ENCODE data around the gene PSORS1C2. TPM values are rescaled to one million over a fixed set of nuclear protein-coding genes. Genes with fewer than 3 reads are reported as not detected.

Gene PSORS1C2
- total RNA-seq, 1 experiment from 2014 or later: not detected

- DNase-seq (ENCODE audit: low read depth): peak; percentile 92
These were observed 24.4 kb downstream of the PSORS1C2 start, which contains the start of gene PSORS1C1 for GRCh38 chr6:31114541-31114878. Gene PSORS1C1 (plus strand): TSS chr6:31114800. CDS start chr6:31129633, 14,833 bp downstream.

GRCh38 chr6:31113861-31114540, 24.9 kb downstream of the PSORS1C2 start:
- DNase-seq (ENCODE audit: low read depth): peak; percentile 75

DNA sequence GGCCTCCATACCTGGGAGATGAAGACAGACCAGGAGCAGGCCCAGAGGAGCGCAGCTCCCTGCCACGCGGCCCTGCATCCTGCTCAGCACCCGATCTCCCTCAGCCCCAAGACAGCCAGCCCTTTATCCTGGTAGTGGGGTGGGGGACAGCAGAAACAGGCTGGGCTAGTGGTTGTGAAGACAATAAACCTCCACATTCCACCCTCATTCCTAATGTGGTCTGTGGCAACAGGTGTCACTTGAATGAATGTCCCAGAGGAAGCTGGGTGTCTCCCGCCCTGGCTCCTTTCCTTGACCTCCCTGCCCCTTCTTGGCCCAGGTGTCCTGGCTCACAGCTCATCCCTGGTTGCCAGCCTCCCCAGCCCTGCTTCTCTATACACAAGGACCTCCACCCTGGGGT, 26.4 kb downstream of the PSORS1C2 start, which contains the start of gene C6orf15:
Gene C6orf15, minus strand, starts transcription at position 98 of the 400 bp plus-strand sequence. Its CDS starts 20 bp downstream, at position 78.
- DNase-seq (ENCODE audit: low read depth): no peak

- no peak for DNase-seq (ENCODE audit: low read depth)
These were observed 27.2 kb downstream of the PSORS1C2 start for GRCh38 chr6:31111712-31112111.

DNA sequence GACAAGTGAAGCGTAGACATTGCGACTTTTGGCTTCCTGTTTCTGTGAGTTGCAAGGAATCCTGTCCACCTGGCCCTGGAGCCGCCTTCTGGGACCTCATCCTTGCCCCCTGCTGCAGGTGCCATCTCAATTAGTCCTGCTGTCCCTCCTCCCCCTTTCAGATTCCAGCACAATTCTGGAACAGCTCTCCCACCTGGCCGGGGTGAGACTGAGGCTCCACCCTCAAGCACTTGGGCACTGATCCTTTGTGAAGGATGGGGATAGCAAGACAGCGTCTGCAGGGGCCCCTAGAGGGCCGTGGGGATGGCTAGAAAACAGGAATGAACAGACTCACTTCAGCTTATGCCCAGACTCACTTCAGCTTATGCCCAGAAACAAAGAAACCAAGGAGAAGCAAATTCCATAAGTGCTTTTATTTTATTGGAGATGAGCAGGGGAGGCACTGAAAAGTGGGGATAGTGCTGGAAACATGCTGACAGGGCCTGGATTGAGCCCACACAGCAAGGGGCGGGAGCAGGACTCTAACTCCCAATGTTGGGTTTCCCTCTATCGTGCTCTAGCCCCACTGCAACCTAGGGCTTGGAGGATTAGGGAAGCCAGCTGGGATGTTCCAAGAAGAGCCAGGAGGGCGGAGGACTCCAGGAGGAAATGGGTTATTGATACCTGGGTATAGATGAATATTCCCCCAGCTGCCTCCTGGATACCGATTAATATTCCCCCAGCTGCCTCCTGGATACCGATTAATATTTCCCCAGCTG, 27.9 kb downstream of the PSORS1C2 start:
- DNase-seq (ENCODE audit: low read depth): no peak

GRCh38 chr6:31107052-31107451, 31.8 kb downstream of the PSORS1C2 start:
- no peak for DNase-seq (ENCODE audit: low read depth)

GRCh38 chr6:31103136-31103535, 35.7 kb downstream of the PSORS1C2 start:
- DNase-seq (ENCODE audit: low read depth): no peak

GRCh38 chr6:31098449-31098938, 40.4 kb downstream of the PSORS1C2 start:
- DNase-seq (ENCODE audit: low read depth): no peak

DNA sequence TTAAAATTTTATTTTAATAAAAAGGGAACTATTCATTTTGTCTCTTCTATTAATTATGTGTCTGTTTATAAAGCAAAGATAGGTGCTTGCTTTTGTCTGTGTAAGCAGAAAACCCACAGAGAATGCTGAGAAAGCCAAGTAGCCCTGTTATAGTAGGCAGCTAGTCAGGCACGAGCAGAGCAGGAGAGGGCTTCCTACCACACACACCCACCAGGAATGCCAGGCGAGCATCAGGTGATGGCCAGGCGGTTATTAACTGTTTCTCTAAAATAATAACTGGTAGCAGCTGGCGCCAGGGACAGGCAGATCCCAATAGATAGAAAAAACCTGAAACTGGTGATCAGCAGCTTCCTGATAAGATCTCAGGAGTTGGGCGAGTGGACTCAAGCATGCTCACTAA, 42.2 kb downstream of the PSORS1C2 start:
- no peak for DNase-seq (ENCODE audit: low read depth)

GRCh38 chr6:31096215-31096614, 42.7 kb downstream of the PSORS1C2 start:
- DNase-seq (ENCODE audit: low read depth): no peak

DNA sequence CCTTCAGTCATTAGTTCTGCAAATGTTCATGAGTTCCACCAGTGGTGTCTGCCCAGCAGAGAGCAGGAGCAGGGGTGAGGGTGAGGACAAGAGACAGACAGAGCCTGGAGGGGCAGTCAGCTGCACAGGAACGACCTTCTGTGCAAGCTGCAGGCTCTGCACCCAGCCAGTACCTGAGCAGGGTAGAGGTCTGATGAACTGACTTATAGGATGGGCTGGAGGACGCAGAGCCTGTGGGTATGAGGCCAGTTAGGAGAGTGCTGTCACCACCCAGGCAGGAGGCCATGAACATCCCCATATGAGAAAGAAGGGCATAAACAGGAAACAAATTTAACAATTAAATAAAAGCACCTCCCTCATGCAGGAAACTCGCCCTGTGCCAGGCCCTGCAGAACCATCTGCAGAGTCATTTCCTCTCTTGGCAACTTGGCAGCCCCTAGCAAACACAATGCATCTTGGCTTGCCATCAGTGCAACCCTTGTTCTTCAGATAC, 44.4 kb downstream of the PSORS1C2 start:
- DNase-seq (ENCODE audit: low read depth): peak; percentile 14

DNA sequence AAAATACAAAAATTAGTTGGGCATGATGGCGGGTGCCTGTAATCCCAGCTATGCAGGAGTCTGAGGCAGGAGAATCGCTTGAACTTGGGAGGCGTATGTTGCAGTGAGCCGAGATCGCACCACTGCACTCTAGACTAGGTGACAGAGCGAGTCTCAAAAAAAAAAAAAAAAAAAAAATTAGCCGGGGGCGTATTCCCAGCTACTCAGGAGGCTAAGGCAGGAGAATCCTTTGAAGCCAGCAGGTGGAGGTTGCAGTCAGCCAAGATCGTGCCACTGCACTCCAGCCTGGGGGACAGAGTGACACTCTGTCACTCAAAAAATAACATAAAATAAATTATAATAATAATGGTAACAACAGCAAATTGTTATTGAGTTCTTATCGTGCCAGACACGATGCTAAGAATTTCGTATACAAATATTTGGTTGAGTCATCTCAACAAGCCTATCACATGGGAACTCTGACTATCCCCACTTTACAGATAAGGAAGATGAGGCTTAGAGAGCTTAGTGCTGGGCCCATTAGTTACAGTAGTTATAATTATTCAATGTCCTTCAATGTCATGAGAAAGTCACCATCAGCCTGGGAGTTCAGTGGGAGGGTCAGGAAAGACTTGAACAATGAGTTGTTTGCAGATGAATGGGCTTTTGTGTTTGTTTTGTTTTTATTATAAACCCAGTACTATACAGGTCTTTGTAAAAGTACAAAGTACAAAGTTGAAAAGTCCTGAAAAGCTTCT, 45.9 kb downstream of the PSORS1C2 start:
- DNase-seq (ENCODE audit: low read depth): no peak

- no peak for DNase-seq (ENCODE audit: low read depth)
These were observed 46.6 kb downstream of the PSORS1C2 start for GRCh38 chr6:31092238-31092637.

DNA sequence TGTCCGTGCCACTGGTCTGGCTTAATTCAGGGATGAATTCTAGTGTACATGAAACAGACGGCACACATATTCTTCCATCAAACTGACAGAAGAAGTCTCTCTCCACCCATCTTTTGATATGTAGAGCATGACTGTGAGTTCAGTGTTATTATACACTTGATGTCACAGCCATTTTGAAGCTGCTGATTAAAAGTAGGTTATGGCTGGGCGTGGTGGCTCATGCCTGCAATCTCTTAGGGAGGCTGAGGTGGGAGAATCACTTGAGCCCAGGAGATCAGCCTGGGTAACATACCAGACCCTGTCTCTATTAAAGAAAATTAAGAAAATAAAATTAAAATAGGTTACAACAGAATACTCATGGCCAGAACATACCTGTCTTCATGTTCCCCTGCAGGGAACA, 47.2 kb downstream of the PSORS1C2 start:
- no peak for DNase-seq (ENCODE audit: low read depth)

DNA sequence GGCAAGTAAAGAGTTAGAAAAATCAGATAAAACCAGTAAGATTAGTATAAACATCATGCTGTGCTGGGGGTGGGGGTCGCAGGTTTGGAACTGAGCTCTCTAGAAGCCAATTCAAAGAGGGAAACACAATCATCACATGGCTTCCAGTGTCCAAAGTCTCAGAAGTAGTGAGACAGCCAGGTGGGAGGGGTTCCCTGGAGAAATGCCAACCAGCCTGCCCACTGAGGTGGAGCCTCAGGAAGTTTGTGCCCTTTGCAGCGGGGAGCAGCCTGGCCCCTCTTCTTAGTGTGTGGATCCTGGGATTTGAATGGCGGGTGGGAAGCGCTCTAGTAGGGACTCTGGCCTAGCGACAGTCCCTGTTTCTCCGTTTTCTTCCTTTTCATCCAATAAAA, 47.9 kb downstream of the PSORS1C2 start:
- no peak for DNase-seq (ENCODE audit: low read depth)

DNA sequence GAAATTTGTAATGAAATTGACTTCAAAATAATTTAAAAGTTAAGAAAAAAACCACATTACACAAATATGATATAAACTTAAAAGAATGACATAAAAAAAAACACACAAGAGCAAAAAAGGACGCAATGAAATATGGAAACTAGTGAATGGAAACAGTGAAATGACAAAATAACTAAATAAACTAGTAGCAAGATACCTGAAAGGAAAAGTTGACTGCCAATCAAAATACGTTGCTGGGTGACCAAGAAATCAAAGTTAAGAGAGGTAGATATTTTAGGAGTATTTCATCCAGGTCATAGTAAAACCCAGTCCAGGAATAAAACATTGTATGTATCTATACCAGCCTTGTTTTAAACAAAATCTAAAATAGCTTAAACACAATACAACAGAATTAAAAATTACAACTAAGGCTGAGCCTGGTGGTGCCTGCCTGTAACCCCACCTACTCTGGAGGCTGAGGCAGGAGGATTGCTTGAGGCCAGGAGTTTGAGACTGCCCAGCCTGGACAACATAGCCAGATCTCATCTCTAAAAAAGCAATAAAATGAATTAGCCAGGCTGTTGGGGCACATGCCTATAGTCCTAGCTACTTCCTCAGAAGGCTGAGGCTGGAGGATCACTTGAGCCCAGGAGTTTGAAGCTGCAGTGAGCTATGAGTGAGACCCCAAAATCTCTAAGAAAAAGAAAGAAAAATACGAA, 48.4 kb downstream of the PSORS1C2 start:
- no peak for DNase-seq (ENCODE audit: low read depth)

Other genes starting within 250 kb of the PSORS1C2 start
- gene GTF2H4, start 230.9 kb downstream of the PSORS1C2 start, total RNA-seq (2014; rRNA removed; shearing (Covaris generic)): 12.4 and 14.6 TPM in 2 replicates
- 9.5 and 9.6 TPM in 2 replicates for gene VARS2, start 224.8 kb downstream of the PSORS1C2 start, total RNA-seq (2014; rRNA removed; shearing (Covaris generic))
- gene SFTA2, start 206.9 kb downstream of the PSORS1C2 start, total RNA-seq (2014; rRNA removed; shearing (Covaris generic)): 0.24 TPM in 1 of 2 replicates, not detected in the other
- not detected in 2 replicates for gene MUCL3, start 198.1 kb downstream of the PSORS1C2 start, total RNA-seq (2014; rRNA removed; shearing (Covaris generic))
- gene MUC21, start 155.3 kb downstream of the PSORS1C2 start, total RNA-seq (2014; rRNA removed; shearing (Covaris generic)): not detected in 2 replicates
- gene MUC22, start 128.6 kb downstream of the PSORS1C2 start, total RNA-seq (2014; rRNA removed; shearing (Covaris generic)): not detected in 2 replicates
- gene C6orf15, start 26.5 kb downstream of the PSORS1C2 start, total RNA-seq (2014; rRNA removed; shearing (Covaris generic)): not detected in 2 replicates
- 0.48 and 0.88 TPM in 2 replicates for gene PSORS1C1, start 24.3 kb downstream of the PSORS1C2 start, total RNA-seq (2014; rRNA removed; shearing (Covaris generic))
- not detected in 2 replicates for gene CDSN, start 18.6 kb downstream of the PSORS1C2 start, total RNA-seq (2014; rRNA removed; shearing (Covaris generic))
- gene CCHCR1, start 18.7 kb upstream of the PSORS1C2 start, total RNA-seq (2014; rRNA removed; shearing (Covaris generic)): 23.4 and 26.0 TPM in 2 replicates
- gene TCF19, start 19.5 kb upstream of the PSORS1C2 start, total RNA-seq (2014; rRNA removed; shearing (Covaris generic)): 49.5 and 53.1 TPM in 2 replicates
- 0.36 TPM in 1 of 2 replicates, not detected in the other for gene POU5F1, start 31.6 kb upstream of the PSORS1C2 start, total RNA-seq (2014; rRNA removed; shearing (Covaris generic))
- 1,008 and 1,072 TPM in 2 replicates for gene HLA-C, start 133.0 kb upstream of the PSORS1C2 start, total RNA-seq (2014; rRNA removed; shearing (Covaris generic))
- 1,333 and 1,408 TPM in 2 replicates for gene HLA-B, start 218.1 kb upstream of the PSORS1C2 start, total RNA-seq (2014; rRNA removed; shearing (Covaris generic))

All from RPMI7951 (cell line).